ENCODE results near the gene GNGT2. TPM values are rescaled to one million over a fixed set of nuclear protein-coding genes. Genes with fewer than 3 reads are reported as not detected.

GNGT2 gene
- total RNA-seq, 3 donors from 2014 or later = 0.48 to 0.66 TPM; not detected in 1

GRCh38 chr17:49224997-49225337 is 14.6 kb upstream of the GNGT2 start:
- intact Hi-C loops (cut with DNase I; ENCODE audit: low total_unique reads) = loop anchor here (5.0 kb wide), 1 partner anchor 918 kb away; no protein-coding TSS in a partner anchor
- H3K4me3 ChIP-seq = peak overlapping the region in 2 of 3 donors; percentile 22 to 56
- no peak for TF ChIP-seq POLR2A (IDR thresholded peaks at IDR 0.05)
- TF ChIP-seq CTCF (IDR thresholded peaks at IDR 0.05) = no peak
- no peak for TF ChIP-seq POLR2AphosphoS5 (IDR thresholded peaks at IDR 0.05)

GRCh38 chr17:49224198-49224996 is 14.0 kb upstream of the GNGT2 start:
- Histone ChIP-seq H3K9me3 (no peaks in the 10 kb centered on the region), H3K4me1 (peaks cover 0 to 12% of the 10 kb centered on the region in 2 donors), H3K27ac (no peak overlapping the region), H3K36me3 (no peaks in the 10 kb centered on the region), H3K27me3 (peaks cover 3 to 56% of the 10 kb centered on the region in 2 donors), H3K4me3 (peak overlapping the region in 2 of 3 donors; percentile 22 to 56)
- intact Hi-C loops (cut with DNase I; ENCODE audit: low total_unique reads) = no loop called here
- DNase-seq (ENCODE audit: low spot score in 2 of 2) = no peak
- TF ChIP-seq POLR2A (IDR thresholded peaks at IDR 0.05) (no peak), POLR2AphosphoS5 (IDR thresholded peaks at IDR 0.05) (no peak), CTCF (IDR thresholded peaks at IDR 0.05) (no peak)

More at GRCh38 chr17:49224997-49225337, 14.6 kb upstream of the GNGT2 start:
- Histone ChIP-seq H3K4me1 (peaks cover 3 to 12% of the 10 kb centered on the region in 2 donors), H3K9me3 (no peaks in the 10 kb centered on the region), H3K27me3 (peaks cover 3 to 56% of the 10 kb centered on the region in 2 donors), H3K27ac (no peak overlapping the region), H3K36me3 (no peaks in the 10 kb centered on the region)
- DNase-seq (ENCODE audit: low spot score in 2 of 2) = no peak

- no peak for DNase-seq (ENCODE audit: low spot score in 2 of 2)
- intact Hi-C loops (cut with DNase I; ENCODE audit: low total_unique reads) = no loop called here
- TF ChIP-seq CTCF (IDR thresholded peaks at IDR 0.05) = peak; percentile 58 to 75 (median 74)
- no peak for TF ChIP-seq POLR2A (IDR thresholded peaks at IDR 0.05)
- H3K9me3 ChIP-seq = no peaks in the 10 kb centered on the region
- peak overlapping the region in 2 of 3 donors; percentile 22 to 56 for H3K4me3 ChIP-seq
- H3K27ac ChIP-seq = no peak overlapping the region
- H3K27me3 ChIP-seq = peaks cover 3 to 61% of the 10 kb centered on the region in 2 donors
- H3K36me3 ChIP-seq = no peaks in the 10 kb centered on the region
- H3K4me1 ChIP-seq = peaks cover 0 to 12% of the 10 kb centered on the region in 2 donors
These were observed 13.3 kb upstream of the GNGT2 start for GRCh38 chr17:49223517-49224197.

GRCh38 chr17:49223168-49223516 is 12.8 kb upstream of the GNGT2 start:
- Histone ChIP-seq H3K9me3 (no peaks in the 10 kb centered on the region), H3K27me3 (peaks cover 4 to 63% of the 10 kb centered on the region in 2 donors), H3K4me1 (peaks cover 0 to 12% of the 10 kb centered on the region in 2 donors), H3K36me3 (no peaks in the 10 kb centered on the region), H3K4me3 (peak overlapping the region in 1 of 3 donors; percentile 56), H3K27ac (no peak overlapping the region)
- no peak for DNase-seq (ENCODE audit: low spot score in 2 of 2)
- intact Hi-C loops (cut with DNase I; ENCODE audit: low total_unique reads) = no loop called here
- TF ChIP-seq POLR2AphosphoS5 (IDR thresholded peaks at IDR 0.05) = no peak
- TF ChIP-seq CTCF (IDR thresholded peaks at IDR 0.05) = no peak
- TF ChIP-seq POLR2A (IDR thresholded peaks at IDR 0.05) = no peak

- Histone ChIP-seq H3K27ac (no peak overlapping the region), H3K4me3 (peak overlapping the region in 1 of 3 donors; percentile 7)
These were observed 9.6 kb upstream of the GNGT2 start for GRCh38 chr17:49219987-49220386.

More at GRCh38 chr17:49219987-49220386, 9.6 kb upstream of the GNGT2 start:
- H3K27me3 ChIP-seq = peaks cover 7 to 47% of the 10 kb centered on the region in 2 donors
- no peak for DNase-seq (ENCODE audit: low spot score in 2 of 2)
- TF ChIP-seq CTCF (IDR thresholded peaks at IDR 0.05) (no peak), POLR2A (IDR thresholded peaks at IDR 0.05) (no peak), POLR2AphosphoS5 (IDR thresholded peaks at IDR 0.05) (no peak)
- H3K9me3 ChIP-seq = no peaks in the 10 kb centered on the region
- H3K4me1 ChIP-seq = peaks cover 0 to 12% of the 10 kb centered on the region in 2 donors
- intact Hi-C loops (cut with DNase I; ENCODE audit: low total_unique reads) = loop anchor here (5.0 kb wide), 1 partner anchor 327 kb away; no protein-coding TSS in a partner anchor
- no peaks in the 10 kb centered on the region for H3K36me3 ChIP-seq
